Neural cell (in vitro differentiated cells): Measurements from ENCODE around the gene STX7. TPM values are rescaled to one million over a fixed set of nuclear protein-coding genes. Genes with fewer than 3 reads are reported as not detected.

Experiments used
- H2AFZ ChIP-seq: fragments of 200-600, 300-800 bp; sonication (generic), shearing (Covaris generic); 2 replicates; pipeline ENCODE4 v1.6.0; 2014; ENCODE audit warnings: low read depth, mild to moderate bottlenecking, antibody characterized with exemption, low read length, moderate library complexity
- H3F3A ChIP-seq: fragments of 200-600 bp; shearing (Covaris generic); 2 replicates; pipeline ENCODE4 v1.6.1; 2016; ENCODE audit warnings: mild to moderate bottlenecking, moderate library complexity, mixed read lengths, antibody characterized with exemption, low read length; ENCODE audit not compliant: insufficient read depth, poor library complexity, severe bottlenecking
- H3K27ac ChIP-seq: fragments of 200-600, 300-800 bp; sonication (generic), shearing (Covaris generic); 2 replicates; pipeline ENCODE4 v1.5.1; 2014; ENCODE audit warnings: mild to moderate bottlenecking, low read length, moderate library complexity
- H3K27me3 ChIP-seq: fragments of 300-800, 200-600 bp; sonication (generic), shearing (Covaris generic); 2 replicates; pipeline ENCODE4 v1.6.0; 2014; ENCODE audit warnings: mild to moderate bottlenecking, low read depth, low read length, moderate library complexity; ENCODE audit not compliant: insufficient read depth
- H3K36me3 ChIP-seq: fragments of 300-800, 200-600 bp; sonication (generic), shearing (Covaris generic); 2 replicates; pipeline ENCODE4 v1.5.1; 2014; ENCODE audit warnings: mild to moderate bottlenecking, antibody characterized with exemption, low read length, moderate library complexity; ENCODE audit not compliant: insufficient read depth
- H3K4me2 ChIP-seq: fragments of 300-800, 200-600 bp; sonication (generic), shearing (Covaris generic); 2 replicates; pipeline ENCODE4 v1.6.0; 2014; ENCODE audit warnings: mild to moderate bottlenecking, low read length
- H3K4me3 ChIP-seq: fragments of 300-800, 200-600 bp; sonication (generic), shearing (Covaris generic); 2 replicates; pipeline ENCODE4 v1.5.1; 2014; ENCODE audit warnings: mild to moderate bottlenecking, low read length, moderate library complexity
- H3K79me2 ChIP-seq: fragments of 200-600 bp; shearing (Covaris generic); replicated peaks from 2 replicates; pipeline ENCODE4 v1.6.0; 2014; ENCODE audit warnings: mild to moderate bottlenecking, low read length, moderate library complexity; ENCODE audit not compliant: insufficient read depth
- H3K9ac ChIP-seq: fragments of 300-800, 200-600 bp; sonication (generic), shearing (Covaris generic); 2 replicates; pipeline ENCODE4 v1.6.1; 2016; ENCODE audit warnings: mild to moderate bottlenecking, low read length, mixed read lengths
- H3K9me2 ChIP-seq: fragments of 200-600 bp; shearing (Covaris generic); 2 replicates; pipeline ENCODE4 v1.6.1; 2016; ENCODE audit warnings: mild to moderate bottlenecking, low read length, mixed read lengths; ENCODE audit not compliant: insufficient read depth
- H3K9me3 ChIP-seq: fragments of 200-600, 300-800 bp; sonication (generic), shearing (Covaris generic); 2 replicates; pipeline ENCODE4 v1.6.1; 2016; ENCODE audit warnings: mild to moderate bottlenecking, mixed run types, low read length, moderate library complexity, mixed read lengths
- H4K20me1 ChIP-seq: fragments of 200-600 bp; shearing (Covaris generic); 2 replicates; pipeline ENCODE4 v1.6.1; 2016; ENCODE audit warnings: mild to moderate bottlenecking, mixed run types; ENCODE audit not compliant: insufficient read depth
- CTCF ChIP-seq: fragments of 450-650 bp; IDR thresholded peaks from 2 replicates; pipeline ENCODE4 v1.5.1; 2014; ENCODE audit warnings: antibody characterized with exemption, mild to moderate bottlenecking, moderate library complexity; ENCODE audit not compliant: poor library complexity, severe bottlenecking
- EP300 ChIP-seq: fragments of 450-650 bp; conservative IDR thresholded peaks from 2 replicates; pipeline ENCODE4 v1.6.1; 2014; ENCODE audit warnings: antibody characterized with exemption, mild to moderate bottlenecking, moderate library complexity; ENCODE audit not compliant: poor library complexity, severe bottlenecking
- EZH2 ChIP-seq: fragments of 200-600, 300-800 bp; shearing (Covaris generic), sonication (generic); IDR thresholded peaks from 2 replicates; pipeline ENCODE4 v1.6.1; 2014; ENCODE audit warnings: antibody characterized with exemption, low read length, borderline replicate concordance, mild to moderate bottlenecking; ENCODE audit not compliant: insufficient read depth, poor library complexity, severe bottlenecking
- MXI1 ChIP-seq: fragments of 450-650 bp; conservative IDR thresholded peaks from 2 replicates; pipeline ENCODE4 v1.6.1; 2014; ENCODE audit warnings: antibody characterized with exemption, mild to moderate bottlenecking; ENCODE audit not compliant: poor library complexity, severe bottlenecking
- POLR2AphosphoS5 ChIP-seq: IDR thresholded peaks from 2 replicates; pipeline ENCODE4 v1.6.1; 2012
- RAD21 ChIP-seq: fragments of 450-650 bp; conservative IDR thresholded peaks from 2 replicates; pipeline ENCODE4 v1.6.1; 2014; ENCODE audit warnings: antibody characterized with exemption, mild to moderate bottlenecking, moderate library complexity
- REST ChIP-seq: IDR thresholded peaks from 2 replicates; pipeline ENCODE4 v1.6.1; 2012; ENCODE audit warnings: borderline replicate concordance
- SMC3 ChIP-seq: fragments of 450-650 bp; conservative IDR thresholded peaks from 2 replicates; pipeline ENCODE4 v1.6.1; 2014; ENCODE audit warnings: antibody characterized with exemption, mild to moderate bottlenecking, moderate library complexity; ENCODE audit not compliant: poor library complexity
- TAF1 ChIP-seq: IDR thresholded peaks from 2 replicates; pipeline ENCODE4 v1.6.1; 2012; ENCODE audit warnings: low read depth
- polyA plus RNA-seq: library from polyadenylated mRNA; depleted of rRNA; stranded (reverse); fragments of >200 nt; gene quantifications from 2 replicates; pipeline ENCODE4 v1.2.3, GENCODE V29; 2014

The STX7 gene
- polyA plus RNA-seq, 1 donor from 2014 or later: 79.5 TPM

DNA sequence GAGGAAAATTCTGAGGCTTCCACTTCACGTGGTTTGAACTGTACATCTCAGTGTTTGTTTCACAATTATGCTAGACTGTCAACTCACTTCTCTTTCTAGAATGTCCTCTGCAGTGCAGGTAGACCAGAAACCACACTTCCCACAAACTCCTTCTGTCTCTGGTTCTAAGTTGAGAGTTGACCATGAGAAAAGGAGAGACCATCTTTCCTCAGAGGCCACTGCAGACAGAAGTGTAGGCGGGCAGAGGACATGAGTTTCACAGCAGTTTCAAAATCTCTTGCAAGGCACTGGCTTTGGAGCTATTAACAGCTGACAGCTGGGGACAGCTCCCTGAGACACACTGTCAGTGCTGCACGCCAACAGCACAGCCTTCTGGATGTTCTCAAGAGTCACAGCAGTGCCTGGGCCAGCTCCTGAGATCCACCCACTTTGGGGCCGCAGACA lies 56.2 kb downstream of the STX7 start:
- Histone ChIP-seq H3K9me3 (no peaks in the 10 kb centered on the region), H3K79me2 (no peaks in the 10 kb centered on the region), H3K9me2 (no peaks in the 10 kb centered on the region), H4K20me1 (no peaks in the 10 kb centered on the region), H3K36me3 (peaks cover 4% of the 10 kb centered on the region), H2AFZ (no peak overlapping the region), H3K27ac (no peak overlapping the region), H3K27me3 (no peaks in the 10 kb centered on the region), H3F3A (no peaks in the 10 kb centered on the region), H3K4me3 (no peak overlapping the region), H3K9ac (no peak overlapping the region), H3K4me2 (no peak overlapping the region)
- TF ChIP-seq MXI1 (no peak), CTCF (no peak), POLR2AphosphoS5 (no peak), REST (no peak), SMC3 (no peak), EZH2 (no peak), EP300 (no peak), RAD21 (no peak), TAF1 (no peak)

DNA sequence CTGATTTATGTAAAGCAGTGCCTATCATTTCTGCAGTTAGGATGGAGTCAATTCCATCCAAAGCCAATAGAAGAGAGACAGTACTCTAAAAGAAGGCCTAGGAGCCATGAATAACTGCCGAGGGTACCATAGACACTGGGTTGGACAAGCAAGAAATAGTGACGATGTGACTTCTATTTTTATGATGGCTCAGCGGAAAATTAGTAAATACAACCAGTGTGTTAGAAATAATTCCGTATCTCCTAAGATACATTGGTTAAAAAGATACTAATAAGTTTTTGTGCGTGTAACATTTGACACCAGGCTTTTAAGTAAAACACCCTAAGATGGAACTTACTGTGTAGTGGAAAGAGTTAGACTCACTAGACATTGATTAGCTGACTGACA lies 66.1 kb downstream of the STX7 start:
- Histone ChIP-seq H3K27ac (no peak overlapping the region), H3K9me2 (no peaks in the 10 kb centered on the region), H3K9me3 (no peaks in the 10 kb centered on the region), H2AFZ (no peak overlapping the region), H3K4me2 (no peak overlapping the region), H3K36me3 (no peaks in the 10 kb centered on the region), H3K9ac (no peak overlapping the region), H3K79me2 (no peaks in the 10 kb centered on the region), H3K27me3 (no peaks in the 10 kb centered on the region), H3F3A (no peaks in the 10 kb centered on the region), H4K20me1 (no peaks in the 10 kb centered on the region), H3K4me3 (no peak overlapping the region)
- TF ChIP-seq CTCF (no peak), POLR2AphosphoS5 (no peak), EZH2 (no peak), REST (no peak), RAD21 (no peak), TAF1 (no peak), EP300 (no peak), MXI1 (no peak), SMC3 (no peak)
